ENCODE data around the gene MTUS2. TPM values are rescaled to one million over a fixed set of nuclear protein-coding genes. Genes with fewer than 3 reads are reported as not detected.

The MTUS2 gene
- total and polyA plus RNA-seq, 10 of the 15 experiments (the other 5 are each of a cell fraction or from before 2014, with no cell fraction given), result under 0.01 to 0.05 (median 0.02) TPM; not detected in 6

DNA sequence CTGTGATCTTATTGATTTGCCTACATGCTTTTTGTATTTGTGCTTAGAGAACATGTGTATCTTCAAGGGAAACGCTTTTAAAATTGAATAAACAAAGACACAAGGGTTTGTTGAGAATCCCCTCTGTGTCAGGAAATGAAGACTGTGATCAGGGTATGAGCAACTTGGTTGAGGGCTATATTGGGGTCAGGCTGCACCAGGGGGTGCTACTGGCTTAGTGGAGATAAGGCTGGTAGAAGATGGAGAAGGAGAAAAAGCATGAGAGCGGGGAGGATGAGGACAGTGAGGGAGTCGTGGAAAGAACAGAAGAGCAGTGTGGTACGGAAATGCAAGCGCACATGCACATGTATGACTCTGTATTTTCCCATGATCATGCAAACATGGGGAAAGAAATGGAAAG, 201.6 kb downstream of the MTUS2 start (continued):
- no peak for TF ChIP-seq E4F1 (IDR thresholded peaks at IDR 0.05; ENCODE audit: borderline replicate concordance, partially characterized antibody)
- no peak for TF ChIP-seq HCFC1 (IDR thresholded peaks at IDR 0.05; ENCODE audit: low read length)
- no peak for TF ChIP-seq MLLT1 (IDR thresholded peaks at IDR 0.05)
- TF ChIP-seq IKZF2 (IDR thresholded peaks at IDR 0.05), result no peak

DNA sequence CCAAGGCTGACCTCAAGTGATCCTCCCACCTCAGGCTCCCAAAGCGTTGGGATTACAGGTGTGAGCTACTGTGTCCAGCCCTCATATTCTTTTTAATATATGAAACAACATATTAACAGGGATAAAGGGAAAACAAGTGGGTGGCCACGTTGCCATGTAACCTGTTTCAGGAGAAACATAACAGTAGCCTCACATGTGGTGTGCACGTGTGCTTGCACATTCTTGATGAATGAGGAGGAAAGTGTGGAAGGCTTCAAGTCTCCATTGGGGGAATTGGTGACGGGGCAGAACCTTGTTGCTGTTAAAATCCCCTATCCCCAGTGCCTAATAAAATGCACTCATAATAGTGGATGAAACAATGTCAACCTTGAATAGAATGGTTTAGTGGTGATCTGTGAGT, 202.3 kb downstream of the MTUS2 start:
- Histone ChIP-seq H4K20me1 (ENCODE audit: control insufficient read depth, insufficient read depth) (no peaks in the 10 kb centered on the region), H3K4me3 (no peak overlapping the region), H3K4me2 (ENCODE audit: control insufficient read depth, insufficient read depth) (no peak overlapping the region), H2AFZ (ENCODE audit: control insufficient read depth, low read depth, low read length) (no peak overlapping the region), H3K9ac (ENCODE audit: control insufficient read depth, insufficient read depth, low read length) (no peak overlapping the region), H3K4me1 (ENCODE audit: control insufficient read depth, insufficient read depth, low read length) (no peaks in the 10 kb centered on the region), H3K27ac (ENCODE audit: control insufficient read depth, insufficient read depth) (no peak overlapping the region), H3K27me3 (replicated peaks in 1 of 2; ENCODE audit: control insufficient read depth in 2 of 2, insufficient read depth in 2 of 2, low read length in 1 of 2) (no peaks in the 10 kb centered on the region), H3K9me3 (replicated peaks; ENCODE audit: control insufficient read depth, insufficient read depth, low read length) (no peaks in the 10 kb centered on the region; the same call in 2 of the 3 replicates), H3K36me3 (ENCODE audit: control insufficient read depth in 2 of 2, insufficient read depth in 2 of 2, low read length in 1 of 2) (no peaks in the 10 kb centered on the region), H3K79me2 (ENCODE audit: control insufficient read depth, insufficient read depth, low read length) (no peaks in the 10 kb centered on the region)
- FAIRE-seq (no peak), DNase-seq (ENCODE audit: low read depth, low spot score) (no peak), ATAC-seq (no peak)
- BruUV-seq (replicated peaks), result no TSS peak
- RAD21 ChIA-PET (ENCODE audit: unreplicated experiment), result no interaction called here
- TF ChIP-seq NRF1 (conservative IDR thresholded peaks at IDR 0.05; ENCODE audit: low read depth, low read length), result no peak
- no peak for TF ChIP-seq NR2C1 (IDR thresholded peaks at IDR 0.05)
- TF ChIP-seq EED (IDR thresholded peaks at IDR 0.05; ENCODE audit: low read depth), result no peak
- TF ChIP-seq DPF2 (IDR thresholded peaks at IDR 0.05), result no peak
- TF ChIP-seq ZNF622 (IDR thresholded peaks at IDR 0.05), result no peak
- POLR2A ChIA-PET, result no interaction called here
- in situ Hi-C loops (cut with MboI), result no loop called here
- CTCF ChIA-PET, result no interaction called here
- SMC1A ChIA-PET (ENCODE audit: uncharacterized antibody, unreplicated experiment), result no interaction called here
- 25% methylated on average over 4 of the region's 4 CpGs for WGBS (ENCODE audit: insufficient coverage, insufficient replicate concordance, low lambda C conversion rate, missing lambda C conversion rate)
- intact Hi-C loops (cut with micrococcal nuclease; ENCODE audit: unreplicated experiment), result no loop called here
